GM12873 (cell line): ENCODE results near the gene NUDT15.

Experiments
- TF ChIP-seq, protein P1 (sequence below): IDR thresholded peaks from 2 replicates; pipeline ENCODE4 v1.5.1; 2012; ENCODE audit warnings: low read depth, mild to moderate bottlenecking, moderate library complexity, low read length, control low read depth; ENCODE audit not compliant: insufficient read depth; ENCODE audit errors: missing control alignments

NUDT15 gene

DNA sequence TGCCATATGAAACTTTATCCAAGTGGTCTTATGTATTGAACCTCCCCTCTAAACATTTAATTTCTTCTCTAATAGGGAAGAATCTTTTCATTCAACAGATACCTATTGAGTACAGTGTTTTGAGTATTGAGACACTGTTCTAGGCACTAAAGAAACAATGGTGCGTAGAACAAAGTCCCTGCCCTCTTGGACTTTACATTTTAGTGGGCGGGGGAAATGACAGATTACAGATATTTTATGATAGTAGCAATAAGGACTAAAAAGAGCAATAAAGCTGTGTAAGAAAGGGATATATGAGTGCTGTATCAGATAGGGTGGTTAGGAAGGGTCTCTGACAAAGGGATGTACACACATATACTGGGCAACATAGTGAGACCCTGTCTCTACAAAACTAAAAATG, 5.4 kb downstream of the NUDT15 start:
- TF ChIP-seq, protein P1, sequence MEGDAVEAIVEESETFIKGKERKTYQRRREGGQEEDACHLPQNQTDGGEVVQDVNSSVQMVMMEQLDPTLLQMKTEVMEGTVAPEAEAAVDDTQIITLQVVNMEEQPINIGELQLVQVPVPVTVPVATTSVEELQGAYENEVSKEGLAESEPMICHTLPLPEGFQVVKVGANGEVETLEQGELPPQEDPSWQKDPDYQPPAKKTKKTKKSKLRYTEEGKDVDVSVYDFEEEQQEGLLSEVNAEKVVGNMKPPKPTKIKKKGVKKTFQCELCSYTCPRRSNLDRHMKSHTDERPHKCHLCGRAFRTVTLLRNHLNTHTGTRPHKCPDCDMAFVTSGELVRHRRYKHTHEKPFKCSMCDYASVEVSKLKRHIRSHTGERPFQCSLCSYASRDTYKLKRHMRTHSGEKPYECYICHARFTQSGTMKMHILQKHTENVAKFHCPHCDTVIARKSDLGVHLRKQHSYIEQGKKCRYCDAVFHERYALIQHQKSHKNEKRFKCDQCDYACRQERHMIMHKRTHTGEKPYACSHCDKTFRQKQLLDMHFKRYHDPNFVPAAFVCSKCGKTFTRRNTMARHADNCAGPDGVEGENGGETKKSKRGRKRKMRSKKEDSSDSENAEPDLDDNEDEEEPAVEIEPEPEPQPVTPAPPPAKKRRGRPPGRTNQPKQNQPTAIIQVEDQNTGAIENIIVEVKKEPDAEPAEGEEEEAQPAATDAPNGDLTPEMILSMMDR = no peak

DNA sequence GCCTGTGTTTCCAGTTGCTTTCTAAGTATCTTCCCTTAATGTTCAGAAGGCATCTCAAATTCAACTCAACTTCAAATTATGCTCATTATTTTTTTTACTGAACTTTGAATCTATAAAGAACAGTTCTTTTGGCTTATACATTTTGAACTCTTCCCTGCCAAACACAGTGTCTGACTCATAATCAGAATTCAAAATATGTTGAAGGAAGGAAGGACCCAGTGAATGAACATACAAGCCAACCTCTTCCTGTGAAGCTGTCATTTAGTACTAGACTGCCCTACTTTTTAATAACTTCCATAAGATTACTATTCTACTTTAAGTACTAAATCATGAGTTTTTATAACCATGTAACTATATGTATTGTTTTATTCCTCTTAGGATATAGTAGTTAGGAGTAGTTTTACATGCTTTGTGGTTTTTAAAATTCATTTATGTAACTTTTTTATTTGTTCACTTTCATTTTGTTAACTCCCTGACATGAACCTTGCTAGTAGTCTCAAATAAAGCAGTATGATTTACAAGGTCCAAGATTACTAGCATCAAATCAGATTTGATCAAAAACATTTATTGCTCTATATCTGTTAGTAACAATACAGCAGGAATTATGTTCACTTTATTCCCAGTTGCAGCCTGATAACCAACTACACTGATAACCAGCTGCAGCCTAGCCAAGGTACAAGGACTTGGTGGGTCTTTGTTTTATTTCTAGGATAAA, 6.4 kb downstream of the NUDT15 start:
- TF ChIP-seq, protein P1 = no peak

DNA sequence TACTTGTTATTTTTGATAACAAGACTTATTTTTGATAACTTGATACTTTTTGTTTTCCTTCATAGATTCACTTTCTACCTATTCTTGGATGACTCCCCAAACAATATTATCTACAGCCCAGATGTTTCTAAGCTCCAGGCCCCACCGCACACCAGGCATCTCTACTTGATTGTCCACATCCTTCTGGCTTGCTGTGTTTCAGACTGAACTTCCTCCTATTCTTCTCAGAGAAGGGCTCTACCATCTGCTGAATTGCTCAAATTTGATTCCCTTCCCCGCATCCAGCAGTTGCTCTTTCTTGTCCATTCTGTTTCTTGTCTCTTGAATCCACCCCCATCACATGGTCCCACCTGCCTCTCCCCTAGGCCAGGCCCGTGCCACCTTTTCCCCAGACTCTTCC, 13.0 kb downstream of the NUDT15 start:
- TF ChIP-seq, protein P1 = no peak

DNA sequence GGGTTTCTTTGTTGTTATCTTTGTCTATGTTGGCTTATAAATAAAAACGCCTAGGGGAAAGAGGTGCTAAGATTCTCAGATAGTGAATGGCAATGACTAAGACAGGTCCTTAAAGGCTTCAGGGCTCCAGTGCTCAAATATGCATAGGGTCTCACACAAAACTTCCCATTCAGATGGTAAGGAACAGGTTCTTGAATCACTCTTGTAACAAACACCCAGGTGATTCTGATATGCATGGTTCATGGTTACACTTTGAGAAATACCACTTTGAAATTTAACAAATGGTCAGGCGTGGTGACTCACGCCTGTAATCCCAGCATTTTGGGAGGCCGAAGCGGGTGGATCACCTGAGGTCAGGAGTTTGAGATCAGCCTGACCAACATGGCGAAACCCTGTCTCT, 17.1 kb downstream of the NUDT15 start:
- TF ChIP-seq, protein P1 = no peak

DNA sequence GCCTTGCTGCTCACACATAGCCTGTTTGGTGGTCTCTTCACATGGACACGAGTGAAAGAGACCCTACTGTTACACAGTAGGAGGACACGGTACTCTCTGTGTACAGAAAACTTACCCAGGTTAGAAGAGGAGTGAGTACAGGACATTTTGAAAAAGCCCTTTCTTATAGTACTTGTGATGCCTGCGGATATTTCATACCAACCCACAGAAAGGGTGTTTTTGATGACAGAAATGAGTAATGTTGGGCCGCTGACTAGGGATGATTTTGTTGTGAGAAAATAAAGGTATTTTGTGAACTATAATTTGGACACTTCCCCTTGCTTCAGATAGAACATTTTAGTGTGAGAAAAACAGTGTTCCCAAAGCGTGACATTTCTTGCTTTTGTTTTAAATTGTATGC, 18.2 kb downstream of the NUDT15 start:
- TF ChIP-seq, protein P1 = no peak

DNA sequence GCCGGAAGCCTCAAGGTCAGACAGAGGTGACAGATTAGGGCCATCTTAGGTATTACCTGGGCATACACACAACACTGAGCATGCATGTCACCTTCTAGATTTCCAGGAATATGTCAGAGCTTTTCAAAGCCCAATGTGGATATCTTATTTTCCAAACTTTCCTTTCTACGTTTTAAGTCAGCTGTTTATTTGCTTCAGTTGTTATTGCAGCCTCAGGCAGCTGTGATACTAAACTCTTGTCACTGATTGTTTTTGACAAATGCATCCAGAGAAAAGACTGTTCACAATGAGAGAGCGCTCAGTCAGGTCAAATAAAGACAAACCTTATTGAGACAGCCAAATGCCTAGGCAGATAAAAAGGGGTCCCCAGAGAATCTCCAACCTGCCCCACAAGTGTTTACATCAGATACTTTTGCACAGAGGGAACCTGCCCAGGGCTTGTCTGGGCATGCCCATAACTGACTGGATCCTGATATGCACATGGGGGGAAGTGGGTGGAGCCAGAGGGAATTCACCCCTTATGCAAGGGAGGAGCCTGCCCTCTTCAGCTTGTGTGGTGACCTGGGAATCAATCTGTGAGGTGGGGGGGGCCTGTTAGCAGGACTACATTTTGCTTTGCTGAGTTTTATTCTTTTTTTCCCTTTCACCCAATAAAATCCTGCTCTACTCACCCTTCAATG, 28.9 kb downstream of the NUDT15 start:
- TF ChIP-seq, protein P1 = no peak

DNA sequence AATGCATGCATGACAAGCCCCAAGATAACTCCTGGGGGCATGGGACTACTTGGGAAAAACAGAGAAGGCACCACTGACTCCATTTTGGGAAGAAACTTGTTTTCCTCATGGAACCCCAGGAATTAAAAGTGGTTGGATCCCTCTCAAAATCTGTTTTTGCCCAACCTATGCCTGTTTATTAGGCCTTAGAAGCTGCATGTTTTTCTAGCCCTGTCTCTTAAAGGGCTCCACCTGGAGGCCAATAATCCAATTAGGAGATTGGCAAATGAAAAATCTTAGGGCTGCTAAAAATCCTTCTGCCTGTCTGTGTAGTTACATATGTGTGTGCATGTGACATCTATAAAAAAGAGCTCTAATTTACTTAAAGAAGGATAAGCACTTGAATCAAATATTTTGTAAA, 30.5 kb downstream of the NUDT15 start:
- TF ChIP-seq, protein P1 = no peak
